GM12891 (cell line): ENCODE results near the gene BCDIN3D.

Experiments used
- POLR2A ChIP-seq: IDR thresholded peaks from 2 replicates; pipeline ENCODE4 v1.6.1; 2011; ENCODE audit warnings: low read depth, low read length, control low read depth
- POLR2AphosphoS5 ChIP-seq: IDR thresholded peaks from 2 replicates; pipeline ENCODE4 v1.6.1; 2011; ENCODE audit warnings: low read depth, low read length, control low read depth
- SPI1 ChIP-seq: IDR thresholded peaks from 2 replicates; pipeline ENCODE4 v1.6.1; 2011; ENCODE audit warnings: low read depth, low read length, control low read depth

GRCh38 chr12:49863946-49864797, 21.3 kb upstream of the BCDIN3D start:
- no peak for TF ChIP-seq POLR2A
- TF ChIP-seq POLR2AphosphoS5: no peak
- TF ChIP-seq SPI1: no peak
